H1 (cell line): Measurements from ENCODE around the gene BORCS8. TPM values are rescaled to one million over a fixed set of nuclear protein-coding genes. Genes with fewer than 3 reads are reported as not detected.
A peak's percentile ranks its signal among the peaks of the same experiment; 100 is the strongest.

Experiments
- CTCF ChIA-PET: fragments of 300-600 bp; sonication (Branson Sonifier 250); formaldehyde crosslinking; loops from one replicate; lab custom pipeline; 2021; ENCODE audit not compliant: partially characterized antibody; lab: Charles Lee
- POLR2A ChIA-PET: fragments of 300-600 bp; sonication (Branson Sonifier 250); formaldehyde crosslinking; loops from one replicate; lab custom pipeline; 2021; ENCODE audit warnings: inconsistent platforms; ENCODE audit not compliant: partially characterized antibody; lab: Charles Lee
- DNase-seq, 2 experiments: peaks; one replicate each; pipeline versions ENCODE4 v3.0.0 to v3.0.0-alpha.2; 2010 to 2022; ENCODE audit warnings: low spot score in 2 of 2, low read depth in 1 of 2, mixed read lengths in 1 of 2
- FAIRE-seq: peaks from 2 replicates; lab custom pipeline; 2011; peaks lifted over from hg19 to GRCh38; lab: Jason Lieb, UNC
- H2AFZ ChIP-seq: 2 replicates; pipeline ENCODE4 v1.8.1; 2012; ENCODE audit warnings: low read length, inconsistent platforms
- H2AK5ac ChIP-seq: 2 replicates; pipeline ENCODE4 v1.6.1; 2013; ENCODE audit warnings: low read depth, low read length
- H2BK120ac ChIP-seq: replicated peaks from 2 replicates; pipeline ENCODE3; 2013; ENCODE audit warnings: low read depth, low read length, inconsistent platforms
- H2BK12ac ChIP-seq: 2 replicates; pipeline ENCODE4 v1.6.1; 2013; ENCODE audit warnings: low read depth, low read length
- H2BK15ac ChIP-seq: 2 replicates; pipeline ENCODE4 v1.6.1; 2013; ENCODE audit warnings: low read length
- H2BK20ac ChIP-seq: 2 replicates; pipeline ENCODE4 v1.6.1; 2013; ENCODE audit warnings: low read length
- H2BK5ac ChIP-seq: 2 replicates; pipeline ENCODE4 v1.6.1; 2013; ENCODE audit warnings: low read depth, low read length
- H3K14ac ChIP-seq: 2 replicates; pipeline ENCODE4 v1.6.1; 2013; ENCODE audit warnings: inconsistent platforms; ENCODE audit not compliant: insufficient read length
- H3K18ac ChIP-seq: 2 replicates; pipeline ENCODE4 v1.6.1; 2013; ENCODE audit warnings: low read length; ENCODE audit errors: extremely low read depth
- H3K23ac ChIP-seq: 2 replicates; pipeline ENCODE4 v1.6.1; 2013; ENCODE audit warnings: inconsistent platforms; ENCODE audit not compliant: insufficient read length
- H3K23me2 ChIP-seq: 2 replicates; pipeline ENCODE4 v1.6.1; 2013; ENCODE audit warnings: low read depth, low read length
- H3K27ac ChIP-seq: 2 replicates; pipeline ENCODE4 v1.6.1; 2011; ENCODE audit warnings: low read depth, low read length, inconsistent platforms
- H3K27me3 ChIP-seq, 4 experiments: replicated peaks in 1 of 4; 1 replicate in 1 of 4; 2 replicates in 3 of 4; pipeline versions ENCODE4 v1.6.1 to v1.8.1; 2011 to 2013; ENCODE audit warnings: low read length in 3 of 4, mild to moderate bottlenecking in 3 of 4, inconsistent platforms in 2 of 4, mixed read lengths in 2 of 4, moderate library complexity in 1 of 4; ENCODE audit not compliant: control insufficient read depth in 3 of 4, insufficient read depth in 3 of 4; ENCODE audit errors: extremely low read depth in 1 of 4
- H3K36me3 ChIP-seq, 4 experiments: 2 replicates each; pipeline versions ENCODE4 v1.6.1 to v1.8.1; 2011 to 2013; ENCODE audit warnings: mild to moderate bottlenecking in 4 of 4, low read length in 3 of 4, moderate library complexity in 2 of 4, control low read depth in 1 of 4, inconsistent platforms in 1 of 4; ENCODE audit not compliant: insufficient read depth in 4 of 4, control insufficient read depth in 2 of 4
- H3K4ac ChIP-seq: replicated peaks from 2 replicates; pipeline ENCODE3; 2013; ENCODE audit warnings: low read length, low read depth, mixed read lengths, inconsistent platforms; ENCODE audit not compliant: insufficient read length
- H3K4me1 ChIP-seq, 4 experiments: replicated peaks in 1 of 4; 1 replicate in 1 of 4; 2 replicates in 3 of 4; pipeline versions ENCODE4 v1.6.1 to v1.8.1; 2011 to 2013; ENCODE audit warnings: low read length in 3 of 4, inconsistent platforms in 2 of 4, mixed read lengths in 1 of 4; ENCODE audit not compliant: insufficient read depth in 4 of 4, control insufficient read depth in 3 of 4
- H3K4me2 ChIP-seq, 2 experiments: 2 replicates each; pipeline versions ENCODE4 v1.6.1 to v1.8.1; 2011 to 2013; ENCODE audit warnings: low read depth in 2 of 2, low read length in 2 of 2, control low read depth in 1 of 2, inconsistent platforms in 1 of 2, mild to moderate bottlenecking in 1 of 2; ENCODE audit not compliant: insufficient read depth in 1 of 2
- H3K4me3 ChIP-seq, 4 experiments: fragments of 200-600, 300-600 bp in 1 of 4; sonication (generic), shearing (Covaris generic), sonication (Bioruptor Twin) in 1 of 4; 2 replicates each; pipeline versions ENCODE4 v1.5.1 to v1.8.1; 2011 to 2016; ENCODE audit warnings: low read length in 4 of 4, low read depth in 3 of 4, control low read depth in 2 of 4, inconsistent platforms in 2 of 4, mild to moderate bottlenecking in 2 of 4, mixed read lengths in 1 of 4, moderate library complexity in 1 of 4; ENCODE audit not compliant: insufficient read depth in 2 of 4; ENCODE audit errors: extremely low read depth in 1 of 4
- H3K56ac ChIP-seq: replicated peaks from 2 replicates; pipeline ENCODE3; 2013; ENCODE audit warnings: low read depth, mild to moderate bottlenecking, mixed read lengths, low read length, inconsistent platforms; ENCODE audit not compliant: insufficient read length
- H3K79me1 ChIP-seq: 2 replicates; pipeline ENCODE4 v1.6.1; 2013; ENCODE audit warnings: low read depth, low read length, control low read depth
- H3K79me2 ChIP-seq, 2 experiments: 2 replicates each; pipeline versions ENCODE4 v1.6.1 to v1.8.1; 2012 to 2013; ENCODE audit warnings: low read length in 2 of 2, mild to moderate bottlenecking in 2 of 2, inconsistent platforms in 1 of 2; ENCODE audit not compliant: insufficient read depth in 2 of 2, control insufficient read depth in 1 of 2
- H3K9ac ChIP-seq, 4 experiments: replicated peaks in 1 of 4; 1 replicate in 1 of 4; 2 replicates in 3 of 4; pipeline versions ENCODE4 v1.6.1 to v1.8.1; 2011 to 2013; ENCODE audit warnings: low read depth in 3 of 4, low read length in 3 of 4, control low read depth in 2 of 4, mild to moderate bottlenecking in 2 of 4, moderate library complexity in 2 of 4, inconsistent platforms in 1 of 4; ENCODE audit errors: extremely low read depth in 1 of 4
- H3K9me3 ChIP-seq, 2 experiments: 2 replicates each; pipeline versions ENCODE4 v1.6.1 to v1.8.1; 2012 to 2013; ENCODE audit warnings: mild to moderate bottlenecking in 2 of 2, moderate library complexity in 2 of 2, control low read depth in 1 of 2, inconsistent platforms in 1 of 2, low read depth in 1 of 2, low read length in 1 of 2, mixed read lengths in 1 of 2; ENCODE audit not compliant: insufficient read depth in 2 of 2
- H4K20me1 ChIP-seq, 2 experiments: replicated peaks in 1 of 2; 2 replicates each; pipeline versions ENCODE3 to v1.8.1; 2011 to 2013; ENCODE audit warnings: inconsistent platforms in 2 of 2, low read length in 2 of 2, mild to moderate bottlenecking in 1 of 2; ENCODE audit not compliant: insufficient read depth in 2 of 2, control insufficient read depth in 1 of 2
- H4K5ac ChIP-seq: 2 replicates; pipeline ENCODE4 v1.6.1; 2013; ENCODE audit warnings: low read length, low read depth, mixed read lengths, inconsistent platforms; ENCODE audit not compliant: insufficient read length
- H4K8ac ChIP-seq: 2 replicates; pipeline ENCODE4 v1.8.0; 2013; ENCODE audit warnings: mild to moderate bottlenecking, moderate library complexity, low read length, inconsistent platforms; ENCODE audit not compliant: insufficient read depth; ENCODE audit errors: extremely low read depth
- H4K91ac ChIP-seq: replicated peaks from 2 replicates; pipeline ENCODE3; 2013; ENCODE audit warnings: low read length, mixed read lengths, inconsistent platforms; ENCODE audit not compliant: insufficient read length
- ASH2L ChIP-seq: fragments of 200-600, 300-600 bp; sonication (generic); IDR thresholded peaks from one replicate; pipeline ENCODE4 v1.7.1; 2017; ENCODE audit warnings: low read length
- EP300 ChIP-seq, 2 experiments: IDR thresholded peaks; 1 replicate in 1 of 2; 2 replicates in 1 of 2; pipeline ENCODE4 v1.6.1; 2011 to 2012; ENCODE audit warnings: low read depth in 2 of 2, low read length in 2 of 2, mild to moderate bottlenecking in 2 of 2, borderline replicate concordance in 1 of 2, inconsistent platforms in 1 of 2, moderate library complexity in 1 of 2
- GABPA ChIP-seq: IDR thresholded peaks from 2 replicates; pipeline ENCODE4 v1.6.1; 2011; ENCODE audit warnings: mild to moderate bottlenecking, low read length, moderate library complexity, borderline replicate concordance; ENCODE audit not compliant: insufficient read depth
- KDM4A ChIP-seq: IDR thresholded peaks from one replicate; pipeline ENCODE4 v1.7.1; 2012; ENCODE audit warnings: low read depth, mild to moderate bottlenecking, moderate library complexity, low read length, inconsistent platforms; ENCODE audit not compliant: severe bottlenecking
- RFX5 ChIP-seq: IDR thresholded peaks from 2 replicates; pipeline ENCODE4 v1.6.1; 2011; ENCODE audit warnings: low read depth, low read length, improper control_type of control experiment, borderline replicate concordance
- RNF2 ChIP-seq: fragments of 200-900, 300-1000 bp; sonication (generic); IDR thresholded peaks from 2 replicates; pipeline ENCODE4 v1.7.1; 2016; ENCODE audit warnings: borderline replicate concordance, low read depth, mild to moderate bottlenecking, antibody characterized with exemption, low read length; ENCODE audit not compliant: poor library complexity, severe bottlenecking; ENCODE audit errors: missing control alignments
- SIRT6 ChIP-seq: IDR thresholded peaks from one replicate; pipeline ENCODE4 v1.7.1; 2012; ENCODE audit warnings: low read length, inconsistent platforms
- SUZ12 ChIP-seq: fragments of 200-600 bp; sonication (generic); IDR thresholded peaks from 2 replicates; pipeline ENCODE4 v1.6.1; 2012; ENCODE audit warnings: mild to moderate bottlenecking, inconsistent platforms, low read length, moderate library complexity, mixed read lengths
- TCF12 ChIP-seq: IDR thresholded peaks from 2 replicates; pipeline ENCODE4 v1.6.1; 2011; ENCODE audit warnings: low read depth, mild to moderate bottlenecking, low read length
- TEAD4 ChIP-seq: IDR thresholded peaks from 2 replicates; pipeline ENCODE4 v1.6.1; 2012; ENCODE audit warnings: low read depth, low read length, inconsistent platforms, mixed read lengths
- ZNF274 ChIP-seq: IDR thresholded peaks from 2 replicates; pipeline ENCODE4 v1.7.0; 2012; ENCODE audit warnings: low read length, borderline replicate concordance; ENCODE audit errors: extremely low read depth
- WGBS, 2 experiments: shearing (Covaris generic) in 1 of 2; methylation state at CpG; one replicate each; pipeline versions ENCODE4 v1.1.6 to v1.1.7; 2013 to 2015; ENCODE audit warnings: low lambda C conversion rate in 2 of 2, mixed read lengths in 2 of 2, inconsistent platforms in 1 of 2, low coverage in 1 of 2, missing lambda C conversion rate in 1 of 2; ENCODE audit not compliant: insufficient replicate concordance in 2 of 2, insufficient coverage in 1 of 2, insufficient read length in 1 of 2; ENCODE audit errors: extremely low coverage in 1 of 2, missing lambda C conversion rate in 1 of 2; 5-methylcytosine and 5-hydroxymethylcytosine counted together
- polyA plus RNA-seq, 7 experiments: library from polyadenylated mRNA; depleted of rRNA in 3 of 7; stranded (reverse) in 5 of 7; unstranded in 2 of 7; fragments of >200 nt in 5 of 7; fragments of 200-250 nt in 2 of 7; gene quantifications; 1 replicate in 5 of 7; 2 replicates in 1 of 7; 4 replicates in 1 of 7; pipeline versions ENCODE4 v1.2.1 to v1.2.3, GENCODE V29; 2011 to 2013; ENCODE audit warnings: missing spikeins in 2 of 7, mixed read lengths in 2 of 7
- total RNA-seq: library from RNA; stranded (reverse); fragmentation: NEBNext Ultra II Directional; extraction: Animal tissue kit (Norgen Biotek cat#: 25700); gene quantifications from 2 replicates; pipeline ENCODE4 v1.2.1, GENCODE V29; 2021

The BORCS8 gene
- total and polyA plus RNA-seq, 2 of the 8 experiments (the other 6 are each of a cell fraction or from before 2014, with no cell fraction given): 15.0 to 15.9 TPM

GRCh38 chr19:19238126-19238894 is 46.4 kb upstream of the BORCS8 start:
- Histone ChIP-seq H2AK5ac (no peak overlapping the region), H2BK5ac (no peak overlapping the region), H3K9ac (no peak overlapping the region), H3K36me3 (no peaks in the 10 kb centered on the region), H3K27me3 (no peaks in the 10 kb centered on the region; a peak in 2 of 7 replicates), H4K20me1 (no peaks in the 10 kb centered on the region), H3K56ac (no peak overlapping the region), H3K4me1 (no peaks in the 10 kb centered on the region), H2BK120ac (no peak overlapping the region), H3K27ac (no peak overlapping the region), H2AFZ (no peak overlapping the region), H4K5ac (no peak overlapping the region), H4K8ac (peak overlapping the region; percentile 71; the same call in 1 of the 2 replicates), H2BK15ac (no peak overlapping the region), H4K91ac (no peak overlapping the region), H3K23ac (no peak overlapping the region), H3K18ac (no peak overlapping the region), H3K4me3 (no peak overlapping the region), H3K23me2 (no peaks in the 10 kb centered on the region), H3K79me1 (no peaks in the 10 kb centered on the region), H3K9me3 (peaks cover 7 to 13% of the 10 kb centered on the region in 2 experiments), H2BK20ac (no peak overlapping the region), H3K4me2 (no peak overlapping the region), H3K79me2 (no peaks in the 10 kb centered on the region), H3K4ac (no peak overlapping the region), H3K14ac (no peak overlapping the region), H2BK12ac (no peak overlapping the region)
- no peak for DNase-seq
- CTCF ChIA-PET: no interaction called here
- 80% methylated on average over 18 of the region's 18 CpGs; no CpG with 5 or more reads in 1 of the 2 experiments for WGBS, 2 experiments
- FAIRE-seq: no peak
- POLR2A ChIA-PET: no interaction called here
- TF ChIP-seq TEAD4 (no peak), ZNF274 (no peak), SUZ12 (no peak), RNF2 (no peak), GABPA (no peak), SIRT6 (no peak), KDM4A (no peak), TCF12 (no peak), RFX5 (no peak), ASH2L (no peak), EP300 (IDR thresholded peaks at IDR 0.05; ENCODE audit: borderline replicate concordance in 1 of 2, low read depth in 2 of 2, low read length in 2 of 2) (no peak)
